ENCODE measurements around the gene ING5.
"Not testable (repeated sequence)": the region's sequence is repeated elsewhere in the genome, so short reads cannot be mapped to it uniquely, and the experiment has no call there.

ING5 gene

DNA sequence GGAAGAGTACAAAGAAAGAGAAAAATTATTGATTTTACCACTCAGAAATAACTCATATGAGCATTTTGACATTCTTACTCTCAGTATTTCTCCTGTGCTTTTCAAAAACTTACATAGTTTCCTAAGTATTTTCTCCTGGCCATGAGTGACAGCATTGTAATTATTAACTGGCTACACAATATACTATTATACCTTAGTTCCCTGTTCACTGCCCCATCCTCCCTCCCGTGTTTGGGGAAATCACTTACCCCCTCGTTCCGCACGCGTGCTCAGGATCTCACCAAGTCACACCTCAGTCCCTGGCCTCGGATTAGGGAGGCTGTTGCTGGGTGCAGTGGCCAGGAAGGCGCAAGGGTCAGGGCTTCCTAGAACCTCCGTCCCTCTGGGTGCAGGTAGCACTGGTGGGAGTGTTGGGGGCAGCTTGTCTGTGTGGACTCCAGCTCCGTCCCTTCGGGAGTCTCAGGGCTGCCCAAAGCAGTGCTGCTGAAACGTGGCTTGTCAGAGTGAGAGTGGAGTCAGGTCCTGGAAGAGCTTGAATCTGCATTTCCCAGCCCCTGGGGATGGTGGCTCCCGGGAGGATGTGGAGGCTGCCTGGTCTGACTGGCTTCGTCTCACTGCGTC, 41.1 kb upstream of the ING5 start:
- no peaks in the 10 kb centered on the region for H3K27me3 ChIP-seq
- H3K4me3 ChIP-seq = no peak overlapping the region
- TF ChIP-seq, protein P1, sequence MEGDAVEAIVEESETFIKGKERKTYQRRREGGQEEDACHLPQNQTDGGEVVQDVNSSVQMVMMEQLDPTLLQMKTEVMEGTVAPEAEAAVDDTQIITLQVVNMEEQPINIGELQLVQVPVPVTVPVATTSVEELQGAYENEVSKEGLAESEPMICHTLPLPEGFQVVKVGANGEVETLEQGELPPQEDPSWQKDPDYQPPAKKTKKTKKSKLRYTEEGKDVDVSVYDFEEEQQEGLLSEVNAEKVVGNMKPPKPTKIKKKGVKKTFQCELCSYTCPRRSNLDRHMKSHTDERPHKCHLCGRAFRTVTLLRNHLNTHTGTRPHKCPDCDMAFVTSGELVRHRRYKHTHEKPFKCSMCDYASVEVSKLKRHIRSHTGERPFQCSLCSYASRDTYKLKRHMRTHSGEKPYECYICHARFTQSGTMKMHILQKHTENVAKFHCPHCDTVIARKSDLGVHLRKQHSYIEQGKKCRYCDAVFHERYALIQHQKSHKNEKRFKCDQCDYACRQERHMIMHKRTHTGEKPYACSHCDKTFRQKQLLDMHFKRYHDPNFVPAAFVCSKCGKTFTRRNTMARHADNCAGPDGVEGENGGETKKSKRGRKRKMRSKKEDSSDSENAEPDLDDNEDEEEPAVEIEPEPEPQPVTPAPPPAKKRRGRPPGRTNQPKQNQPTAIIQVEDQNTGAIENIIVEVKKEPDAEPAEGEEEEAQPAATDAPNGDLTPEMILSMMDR (IDR thresholded peaks at IDR 0.05) = no peak
- H3K9me3 ChIP-seq = no peaks in the 10 kb centered on the region
- H3K27ac ChIP-seq = no peak overlapping the region
- H3K4me1 ChIP-seq = no peaks in the 10 kb centered on the region
- no peak for DNase-seq
- peaks cover 32 to 73% (median 61%) of the 10 kb centered on the region in 3 donors for H3K36me3 ChIP-seq
- intact Hi-C loops (cut with DNase I; ENCODE audit: low total_unique reads) = no loop called here

DNA sequence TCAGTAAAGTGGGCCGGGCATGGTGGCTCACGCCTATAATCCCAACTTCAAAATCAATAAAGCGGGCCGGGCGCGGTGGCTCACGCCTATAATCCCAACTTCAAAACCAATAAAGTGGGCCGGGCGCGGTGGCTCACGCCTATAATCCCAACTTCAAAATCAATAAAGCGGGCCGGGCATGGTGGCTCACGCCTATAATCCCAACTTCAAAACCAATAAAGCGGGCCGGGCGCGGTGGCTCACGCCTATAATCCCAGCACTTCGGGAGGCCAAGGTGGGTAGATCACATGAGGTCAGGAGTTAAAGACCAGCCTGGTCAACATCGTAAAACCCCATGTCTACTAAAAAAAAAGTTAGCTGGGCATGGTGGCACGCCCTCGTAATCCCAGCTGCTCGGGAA, 39.1 kb upstream of the ING5 start:
- H3K9me3 ChIP-seq; DNase-seq; H3K27ac ChIP-seq; intact Hi-C loops (cut with DNase I; ENCODE audit: low total_unique reads); H3K4me1 ChIP-seq; H3K4me3 ChIP-seq; H3K27me3 ChIP-seq: not testable (repeated sequence)
- H3K36me3 ChIP-seq = peaks cover 31 to 74% (median 62%) of the 10 kb centered on the region in 3 donors

DNA sequence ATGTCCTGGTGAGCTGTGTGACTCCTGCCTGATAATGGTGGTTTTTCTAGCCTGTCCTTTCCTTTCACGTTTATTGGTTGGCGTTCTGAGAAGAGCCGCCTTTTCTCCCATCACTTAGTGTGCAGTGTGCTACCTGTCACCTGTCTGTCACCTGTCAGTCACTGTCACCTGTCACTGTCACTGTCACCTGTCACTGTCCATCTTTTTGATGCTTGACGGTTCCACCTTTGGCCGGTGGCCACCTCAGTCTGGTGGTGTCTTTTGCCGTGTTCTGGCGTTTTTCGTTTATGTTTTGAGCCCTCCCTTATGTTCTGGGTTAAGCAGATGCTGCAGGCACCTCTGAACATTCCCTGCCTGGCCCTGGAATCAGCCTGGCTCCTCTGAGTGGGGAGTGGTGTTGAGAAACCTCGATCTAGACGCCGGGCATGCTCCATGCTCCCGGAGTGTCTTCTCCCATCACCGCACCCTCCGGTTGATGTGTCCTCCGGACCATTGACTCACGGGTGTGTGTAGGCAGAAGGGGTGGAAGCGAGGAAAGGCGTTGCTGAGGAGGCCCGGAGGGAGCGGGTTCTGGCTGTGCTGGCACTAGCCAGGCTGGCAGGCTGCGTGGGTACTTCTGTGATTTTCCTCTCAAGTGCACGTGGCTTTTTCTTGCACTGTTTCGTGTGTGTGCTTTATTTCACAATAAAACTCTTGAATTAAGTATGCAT, 36.0 kb upstream of the ING5 start:
- Histone ChIP-seq H3K4me1 (no peaks in the 10 kb centered on the region), H3K9me3 (no peaks in the 10 kb centered on the region), H3K4me3 (no peak overlapping the region), H3K27me3 (no peaks in the 10 kb centered on the region), H3K27ac (no peak overlapping the region), H3K36me3 (peaks cover 44 to 74% (median 62%) of the 10 kb centered on the region in 3 donors)
- intact Hi-C loops (cut with DNase I; ENCODE audit: low total_unique reads) = no loop called here
- TF ChIP-seq, protein P1 (IDR thresholded peaks at IDR 0.05) = no peak
- no peak for DNase-seq

DNA sequence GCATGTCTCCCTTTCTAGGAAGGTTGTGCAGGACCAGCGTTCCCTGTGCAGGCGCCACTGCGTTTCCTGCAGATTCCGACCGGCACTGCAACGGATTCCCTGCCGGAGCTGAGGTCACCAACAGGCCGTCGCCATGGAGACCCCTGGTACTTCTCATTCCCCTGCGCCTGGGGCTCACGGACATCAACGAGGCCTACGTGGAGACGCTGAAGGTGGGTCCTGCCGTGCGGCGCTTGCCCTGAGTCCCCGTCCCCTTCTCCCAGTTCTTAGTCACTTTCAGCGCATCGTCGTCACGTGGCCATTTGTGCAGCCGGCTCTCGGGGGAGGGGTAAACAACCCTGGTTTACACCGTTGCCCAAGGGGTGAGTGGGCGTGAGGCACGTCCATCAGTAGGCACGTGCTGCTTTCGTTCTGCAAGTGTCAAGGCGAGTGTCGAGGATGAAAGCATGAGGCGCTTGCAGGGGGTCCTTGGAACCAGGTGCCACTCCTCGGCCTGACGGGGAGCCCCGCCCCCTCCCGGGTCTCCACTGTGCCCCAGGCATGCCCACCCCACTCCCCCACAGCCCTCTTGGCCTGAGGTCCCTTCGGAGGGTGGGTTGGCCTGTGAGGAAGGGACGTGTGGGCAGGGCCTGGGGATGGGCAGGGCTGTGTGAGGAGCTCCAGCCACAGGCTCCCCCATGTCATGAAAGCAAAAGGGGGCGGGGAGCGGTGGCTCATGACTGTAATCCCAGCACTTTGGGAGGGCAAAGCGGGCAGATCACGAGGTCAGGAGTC, 35.0 kb upstream of the ING5 start:
- H3K4me1 ChIP-seq = no peaks in the 10 kb centered on the region
- no peak overlapping the region for H3K27ac ChIP-seq
- no peaks in the 10 kb centered on the region for H3K9me3 ChIP-seq
- H3K36me3 ChIP-seq = peaks cover 49 to 75% (median 63%) of the 10 kb centered on the region in 3 donors
- H3K4me3 ChIP-seq = no peak overlapping the region
- no peak for DNase-seq
- intact Hi-C loops (cut with DNase I; ENCODE audit: low total_unique reads) = no loop called here
- TF ChIP-seq, protein P1 (IDR thresholded peaks at IDR 0.05) = no peak
- H3K27me3 ChIP-seq = no peaks in the 10 kb centered on the region

DNA sequence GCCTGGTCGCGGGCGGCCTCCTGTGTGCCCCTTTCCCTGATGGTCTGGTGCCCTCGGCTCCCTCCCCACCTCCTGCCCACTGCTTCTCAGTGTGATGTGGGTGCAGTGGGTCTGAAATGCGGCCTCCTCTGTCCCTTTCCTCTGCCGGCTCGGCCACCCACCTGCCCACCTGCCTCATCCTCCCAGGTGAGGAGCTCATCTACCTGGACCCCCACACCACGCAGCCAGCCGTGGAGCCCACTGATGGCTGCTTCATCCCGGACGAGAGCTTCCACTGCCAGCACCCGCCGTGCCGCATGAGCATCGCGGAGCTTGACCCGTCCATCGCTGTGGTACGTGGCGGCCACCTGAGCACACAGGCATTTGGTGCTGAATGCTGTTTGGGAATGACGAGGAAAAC, 33.5 kb upstream of the ING5 start:
- Histone ChIP-seq H3K27me3 (no peaks in the 10 kb centered on the region), H3K9me3 (no peaks in the 10 kb centered on the region), H3K36me3 (peaks cover 57 to 77% (median 67%) of the 10 kb centered on the region in 3 donors), H3K4me3 (no peak overlapping the region), H3K27ac (no peak overlapping the region), H3K4me1 (no peaks in the 10 kb centered on the region)
- TF ChIP-seq, protein P1 (IDR thresholded peaks at IDR 0.05) = no peak
- no peak for DNase-seq
- intact Hi-C loops (cut with DNase I; ENCODE audit: low total_unique reads) = no loop called here

DNA sequence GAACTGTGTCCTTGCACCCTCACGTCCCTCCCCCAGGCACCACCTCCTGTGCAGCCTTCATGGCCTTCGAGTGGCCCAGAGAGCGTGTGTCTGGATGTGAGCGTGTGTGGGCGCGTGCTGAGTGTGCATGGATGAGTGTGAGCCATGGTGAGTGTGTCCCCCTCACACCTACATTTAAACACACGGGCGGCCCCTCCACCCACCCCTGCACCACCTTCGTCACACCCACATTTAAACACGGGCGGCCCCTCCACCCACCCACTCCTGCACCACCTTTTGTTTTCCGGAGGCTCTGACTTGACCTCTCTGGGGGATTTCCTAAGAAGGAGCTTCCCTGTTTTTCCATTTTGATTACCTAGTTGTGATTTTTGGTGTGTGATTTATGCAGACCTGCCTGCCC, 33.0 kb upstream of the ING5 start:
- no peak overlapping the region for H3K4me3 ChIP-seq
- H3K36me3 ChIP-seq = peaks cover 57 to 78% (median 67%) of the 10 kb centered on the region in 3 donors
- no peaks in the 10 kb centered on the region for H3K4me1 ChIP-seq
- no peak overlapping the region for H3K27ac ChIP-seq
- intact Hi-C loops (cut with DNase I; ENCODE audit: low total_unique reads) = no loop called here
- H3K9me3 ChIP-seq = no peaks in the 10 kb centered on the region
- no peaks in the 10 kb centered on the region for H3K27me3 ChIP-seq
- no peak for DNase-seq
- TF ChIP-seq, protein P1 (IDR thresholded peaks at IDR 0.05) = no peak

Data from tibial artery (tissue), 4 donors.